Measurements from ENCODE around the gene SPSB1. TPM values are rescaled to one million over a fixed set of nuclear protein-coding genes. Genes with fewer than 3 reads are reported as not detected.

Gene SPSB1
- total RNA-seq, 2 donors from 2014 or later = 16.8 to 19.1 TPM

DNA sequence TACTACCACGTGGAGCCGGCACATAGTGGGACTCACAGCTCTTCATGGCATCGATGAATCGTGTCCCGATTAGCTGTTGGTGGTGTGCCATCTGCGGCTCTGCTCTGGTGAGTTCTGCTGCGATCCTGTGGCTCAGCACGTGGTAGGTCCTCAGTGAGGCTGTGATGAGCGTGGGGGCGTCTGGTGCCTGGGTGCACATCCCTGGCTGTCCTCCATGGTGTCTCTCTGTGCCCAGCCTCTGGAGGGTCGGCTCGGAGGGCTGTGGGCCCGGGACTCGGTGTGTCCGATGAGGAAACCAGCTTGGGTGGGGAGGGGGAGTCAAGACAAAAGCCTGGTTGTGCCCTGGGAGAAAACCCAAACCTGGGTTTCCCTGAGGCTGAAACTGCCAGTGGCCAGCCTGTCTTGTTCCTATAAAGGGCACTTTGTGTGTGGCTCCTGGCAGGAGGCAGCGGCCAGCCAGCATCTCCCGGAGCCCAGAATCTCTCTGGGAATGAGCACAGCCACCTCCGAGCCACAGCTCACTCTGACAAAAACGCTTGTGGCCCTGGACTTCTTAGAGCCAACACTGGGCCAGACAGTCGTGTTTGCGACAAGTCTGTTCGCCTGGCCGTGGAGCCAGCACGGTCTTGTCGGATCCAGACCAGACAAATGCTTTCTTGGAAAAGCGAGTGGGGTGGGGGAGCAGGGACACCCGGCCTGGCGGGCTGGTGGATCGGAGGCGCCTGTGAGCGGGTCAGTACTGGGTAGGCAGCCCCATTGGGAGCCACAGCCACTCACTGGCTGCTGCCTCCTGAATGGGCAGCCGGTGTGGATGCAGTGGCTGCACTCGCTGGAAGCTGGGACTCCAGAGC is 31.8 kb downstream of the SPSB1 start:
- no peak for DNase-seq
- intact Hi-C loops (cut with DNase I) = no loop called here
- peak in 1 of 2 donors; percentile 38 for ATAC-seq

DNA sequence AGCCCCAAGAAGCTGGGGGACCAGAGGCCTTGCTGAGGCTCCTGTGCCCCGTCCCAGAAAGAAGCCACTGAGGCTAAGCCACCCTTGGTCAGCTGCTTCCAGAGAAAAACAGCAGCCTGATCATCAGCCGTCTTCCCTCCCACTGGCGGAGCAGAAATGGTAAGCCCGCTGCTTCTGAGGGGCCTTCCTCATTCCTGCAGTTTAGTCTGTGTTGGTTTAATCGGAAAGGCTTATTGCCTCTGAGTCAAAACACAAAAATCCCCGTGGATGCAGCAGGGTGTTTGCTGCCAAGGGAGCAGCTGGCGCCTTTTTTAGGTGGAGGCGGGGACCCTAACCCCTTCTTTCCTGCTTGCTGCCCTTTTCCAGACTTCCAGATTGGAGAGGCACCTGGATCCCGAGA is 33.9 kb downstream of the SPSB1 start:
- intact Hi-C loops (cut with DNase I) = no loop called here
- peak; percentile 16 to 45 for ATAC-seq
- no peak for DNase-seq

DNA sequence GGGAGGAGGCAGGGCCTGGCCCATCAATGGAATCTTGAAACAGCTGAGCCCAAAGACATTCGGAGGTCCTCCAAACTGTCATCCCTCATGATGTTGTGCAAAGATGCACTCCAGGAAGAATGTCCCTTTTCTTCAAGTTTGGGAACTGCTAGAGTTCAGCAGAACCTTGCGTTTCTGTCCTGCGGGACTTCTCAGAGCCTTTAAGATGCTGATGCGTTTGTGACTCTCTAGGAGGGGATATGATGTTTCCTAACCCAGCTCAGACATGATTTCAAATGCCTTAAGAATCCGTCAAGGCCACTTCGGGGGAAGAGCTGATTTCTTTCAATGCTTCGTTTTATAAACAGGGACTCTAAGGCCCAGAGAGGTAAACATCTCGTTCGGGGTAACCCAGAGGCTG is 35.5 kb downstream of the SPSB1 start:
- ATAC-seq (no peak), DNase-seq (no peak)
- intact Hi-C loops (cut with DNase I) = no loop called here

DNA sequence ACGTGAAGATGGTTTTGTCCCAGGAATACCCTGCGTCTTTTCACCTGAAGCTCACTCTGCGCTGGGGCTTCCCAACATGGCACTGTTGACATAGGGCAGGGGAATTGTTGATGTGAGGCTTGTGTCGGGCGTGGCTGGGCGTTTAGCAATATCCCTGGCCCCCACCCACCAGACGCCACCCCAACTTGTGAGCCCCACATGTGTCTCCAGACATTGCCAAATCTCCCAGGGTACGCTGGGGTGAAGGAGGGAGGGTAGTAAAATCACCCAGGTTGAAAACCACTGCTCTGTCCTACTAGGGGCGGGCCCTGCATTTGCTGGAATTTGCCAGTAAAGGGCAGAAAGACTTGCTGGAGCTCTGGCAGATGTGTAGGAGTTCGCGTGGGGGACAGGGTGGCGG is 36.0 kb downstream of the SPSB1 start:
- no peak for DNase-seq
- ATAC-seq = no peak
- intact Hi-C loops (cut with DNase I) = no loop called here

DNA sequence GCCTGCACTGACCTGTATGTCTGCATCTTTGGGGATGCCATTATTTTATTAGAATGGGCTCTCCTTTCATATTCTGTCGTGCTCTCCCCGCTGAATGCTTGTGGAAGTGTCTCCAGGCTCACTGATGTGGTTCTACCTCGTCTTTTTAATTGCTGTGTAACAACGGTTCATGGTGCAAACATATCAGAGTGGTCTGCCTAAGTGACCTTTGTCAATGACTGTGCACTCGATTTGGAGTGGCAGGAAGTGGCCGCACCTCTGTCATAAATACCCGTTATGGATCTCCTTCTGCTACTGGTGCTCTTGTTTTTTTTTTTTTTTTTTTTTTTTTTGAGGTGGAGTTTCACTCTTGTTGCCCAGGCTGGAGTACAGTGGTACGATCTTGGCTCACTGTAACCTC is 38.3 kb downstream of the SPSB1 start:
- DNase-seq (no peak), ATAC-seq (no peak)
- intact Hi-C loops (cut with DNase I) = no loop called here

DNA sequence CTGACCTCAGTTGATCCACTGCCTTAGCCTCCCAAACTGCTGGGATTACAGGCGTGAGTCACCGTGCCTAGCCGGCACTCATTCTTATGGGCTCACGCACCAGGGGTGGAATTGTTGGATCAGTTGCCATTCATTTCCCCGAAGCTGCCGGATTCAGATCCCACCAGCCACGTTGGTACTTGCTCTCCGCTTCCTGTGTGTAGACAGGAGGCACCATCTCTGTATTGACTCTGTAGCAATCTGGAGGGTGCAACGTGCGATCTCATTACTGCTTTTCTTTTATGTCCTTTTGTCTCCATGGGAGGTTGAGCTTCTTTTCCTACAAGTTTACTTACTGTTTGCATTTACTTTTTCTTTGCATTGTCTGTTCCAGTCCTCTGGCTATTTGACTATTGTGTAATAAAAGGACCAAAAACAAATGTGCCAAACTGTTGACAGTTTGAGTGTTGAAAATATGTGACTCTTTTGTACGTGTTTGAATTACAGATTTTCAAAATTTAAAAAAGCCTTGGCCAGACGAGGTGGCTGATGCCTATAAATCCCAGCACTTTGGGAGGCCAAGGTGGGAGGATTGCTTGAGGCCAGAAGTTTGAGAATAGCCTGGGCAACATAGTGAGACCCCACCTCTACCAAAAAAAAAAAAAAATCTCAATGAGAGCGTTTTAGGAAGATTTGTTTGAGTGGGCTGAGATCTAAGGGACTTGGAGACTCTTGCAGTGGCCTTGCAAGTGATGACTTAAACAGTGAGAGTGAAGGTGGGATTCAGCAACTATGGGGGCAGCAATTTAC is 39.1 kb downstream of the SPSB1 start:
- no peak for DNase-seq
- ATAC-seq = no peak
- intact Hi-C loops (cut with DNase I) = no loop called here

DNA sequence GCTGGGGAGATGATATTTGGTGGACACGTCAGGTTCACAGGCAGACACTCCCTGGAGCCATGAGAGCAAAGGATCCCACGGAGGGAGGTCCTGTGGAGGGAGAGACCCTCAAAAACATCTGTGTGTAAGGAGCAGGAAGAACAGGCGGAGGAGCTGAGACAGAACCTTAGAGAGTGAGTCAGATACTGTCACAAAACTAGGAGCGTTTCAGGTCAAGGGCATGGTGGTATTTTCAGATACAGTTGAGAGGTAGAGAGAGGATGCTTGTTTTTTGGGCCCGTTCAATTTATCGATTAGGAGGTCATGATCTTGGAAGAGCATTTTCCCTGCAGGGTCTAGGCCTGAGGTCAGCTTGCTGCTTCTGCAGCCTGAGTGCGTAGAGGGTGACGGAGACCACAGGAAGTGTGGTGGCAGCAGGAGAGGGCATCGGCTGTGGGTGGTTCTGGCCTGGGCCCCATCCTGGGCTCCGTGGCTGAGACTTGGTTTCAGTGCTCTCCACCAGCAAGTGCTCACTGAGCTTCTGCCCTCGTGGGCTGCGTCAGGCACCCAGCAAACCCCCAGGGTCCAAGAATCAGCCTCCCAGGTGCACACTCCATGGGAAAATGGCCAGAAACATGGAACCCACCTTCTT is 39.9 kb downstream of the SPSB1 start:
- ATAC-seq (no peak), DNase-seq (no peak)
- intact Hi-C loops (cut with DNase I) = no loop called here

DNA sequence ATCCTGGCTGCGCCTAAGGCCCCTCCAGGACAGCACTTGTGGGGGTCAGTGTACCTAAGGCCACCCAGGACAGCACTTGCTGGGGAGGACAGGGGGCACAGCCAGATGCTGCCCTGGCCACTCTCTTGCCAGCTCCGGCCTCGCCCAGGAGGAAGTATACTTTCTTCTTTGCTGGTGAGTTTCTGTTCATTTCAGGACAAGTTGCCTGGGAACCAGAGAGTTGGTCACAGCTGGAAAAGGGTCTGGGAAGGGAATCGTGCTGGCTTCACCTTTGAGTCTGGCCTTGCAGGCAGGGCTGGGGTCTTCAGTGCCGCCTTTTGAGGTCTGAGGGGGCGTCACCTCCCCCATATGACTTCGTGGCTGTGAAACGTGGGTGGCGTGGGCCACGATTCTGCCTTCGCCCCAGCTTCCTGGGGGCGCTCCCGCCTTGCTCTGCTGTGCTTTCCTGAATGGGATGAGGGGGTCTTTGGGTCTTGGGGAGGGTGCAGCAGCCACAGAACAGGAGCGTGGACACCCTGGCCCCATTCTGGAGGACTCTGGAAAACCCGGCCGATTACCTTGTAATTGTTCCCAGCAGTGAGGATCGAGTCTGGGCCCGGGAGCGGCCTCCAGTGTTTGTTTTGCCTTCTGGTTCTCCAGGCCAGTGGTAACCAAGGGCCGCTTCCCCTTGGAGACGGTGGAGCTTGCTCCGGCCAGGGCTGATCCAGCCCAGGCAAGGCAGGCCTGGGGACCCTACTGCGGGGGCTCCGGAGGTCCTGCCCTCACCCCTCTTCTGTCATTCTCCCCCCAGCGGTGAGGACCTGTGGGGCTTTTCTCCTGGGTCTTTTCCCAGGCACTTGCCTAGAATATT is 45.9 kb downstream of the SPSB1 start:
- intact Hi-C loops (cut with DNase I) = no loop called here
- DNase-seq (no peak), ATAC-seq (peak in 1 of 2 donors; percentile 68)

DNA sequence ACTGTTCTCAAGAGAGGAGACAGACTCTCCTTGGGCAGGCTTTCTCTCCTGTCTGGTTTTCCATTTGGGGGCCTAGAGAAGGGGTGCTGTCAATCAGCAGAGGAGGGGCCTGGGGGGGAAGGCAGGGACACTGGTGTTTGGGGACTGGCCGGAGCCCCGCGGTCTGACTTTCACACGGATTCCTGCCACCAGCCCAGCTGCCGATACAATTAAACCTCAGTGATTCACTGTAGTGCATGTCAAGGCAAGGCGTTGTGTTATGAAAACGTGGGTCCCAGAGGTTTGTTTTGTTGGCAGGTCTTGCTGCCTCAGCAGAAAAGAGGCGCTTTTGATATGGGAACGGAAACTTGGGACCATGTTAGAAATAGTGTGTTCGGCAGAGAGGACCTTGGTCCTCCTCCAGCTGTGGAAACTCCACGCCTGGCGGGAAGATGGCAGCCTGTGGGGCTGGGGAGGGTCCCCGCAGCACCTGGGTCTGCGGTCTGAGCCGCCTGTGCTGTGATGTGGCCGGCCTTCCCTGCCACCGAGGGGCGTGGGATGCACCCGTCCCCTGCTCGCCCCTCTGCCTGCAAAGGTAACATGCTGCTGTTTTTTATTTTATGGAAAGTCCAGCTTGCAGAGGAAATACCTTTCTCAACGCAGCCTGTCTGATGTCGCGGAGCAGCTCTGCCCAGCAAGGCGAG is 47.6 kb downstream of the SPSB1 start:
- intact Hi-C loops (cut with DNase I) = no loop called here
- ATAC-seq (peak; percentile 9 to 45), DNase-seq (no peak)

DNA sequence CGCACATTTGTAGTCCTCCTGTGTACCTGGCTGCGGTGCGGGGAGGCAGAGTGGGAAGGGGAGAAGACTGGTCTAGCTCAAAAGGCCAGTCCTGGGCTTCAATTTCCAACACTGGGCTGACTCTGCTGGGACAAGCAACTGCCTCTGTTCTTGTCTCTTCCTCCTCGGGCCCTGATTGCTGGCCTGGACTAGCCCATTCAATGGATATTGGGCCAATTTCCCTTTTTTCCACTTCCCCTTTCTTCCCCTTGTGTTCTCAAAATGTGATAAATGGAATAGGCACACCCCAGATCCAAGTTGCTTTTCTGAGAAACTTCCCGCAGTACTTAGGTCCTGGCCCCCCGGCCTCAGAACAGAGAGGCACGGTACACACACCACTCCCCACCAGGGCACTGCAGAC is 48.2 kb downstream of the SPSB1 start:
- intact Hi-C loops (cut with DNase I) = no loop called here
- DNase-seq (no peak), ATAC-seq (peak in 1 of 2 donors; percentile 28)

DNA sequence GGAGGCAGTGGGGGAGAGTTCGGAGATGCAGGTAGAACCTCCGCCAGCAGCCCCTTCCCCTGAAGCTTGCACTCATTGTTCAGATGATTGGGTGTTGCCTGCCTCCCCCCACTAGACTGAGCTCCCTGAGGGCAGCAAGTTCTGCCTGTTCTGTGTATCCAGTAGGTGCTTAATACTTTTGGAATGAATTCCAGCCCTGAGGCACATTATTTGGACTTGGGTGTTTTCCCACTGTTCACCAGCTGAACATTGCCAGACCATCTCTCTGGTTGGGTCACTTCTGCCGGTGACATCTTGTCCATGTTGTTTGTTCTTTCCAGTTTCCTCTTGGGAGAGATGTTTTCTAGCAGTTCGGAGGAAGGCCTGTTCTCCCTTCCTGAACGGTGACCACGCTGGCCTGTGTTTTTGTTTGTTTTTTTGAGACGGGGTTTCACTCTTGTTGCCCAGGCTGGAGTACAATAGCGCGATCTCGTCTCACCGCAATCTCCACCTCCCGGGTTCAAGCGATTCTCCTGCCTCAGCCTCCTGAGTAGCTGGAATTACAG is 48.7 kb downstream of the SPSB1 start:
- intact Hi-C loops (cut with DNase I) = no loop called here
- ATAC-seq (no peak), DNase-seq (no peak)

DNA sequence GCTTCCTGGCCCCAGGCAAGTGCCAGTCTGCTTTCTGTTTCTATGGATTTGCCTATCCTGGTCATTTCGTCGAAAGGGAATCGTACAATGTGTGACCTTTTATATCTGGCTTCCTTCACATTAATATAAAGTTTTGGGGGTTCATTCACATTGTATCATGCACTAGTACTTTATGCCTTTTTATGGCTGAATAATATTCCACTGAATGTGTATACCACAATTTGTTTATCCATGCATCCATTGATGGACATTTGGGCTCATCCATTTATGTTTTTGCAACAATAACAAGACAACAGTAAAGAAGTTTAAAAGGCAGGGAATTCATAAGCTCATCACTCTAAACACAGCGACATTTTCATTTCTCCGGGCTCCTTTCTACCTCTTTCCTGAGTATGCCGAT is 50.6 kb downstream of the SPSB1 start:
- DNase-seq (no peak), ATAC-seq (no peak)
- intact Hi-C loops (cut with DNase I) = no loop called here

DNA sequence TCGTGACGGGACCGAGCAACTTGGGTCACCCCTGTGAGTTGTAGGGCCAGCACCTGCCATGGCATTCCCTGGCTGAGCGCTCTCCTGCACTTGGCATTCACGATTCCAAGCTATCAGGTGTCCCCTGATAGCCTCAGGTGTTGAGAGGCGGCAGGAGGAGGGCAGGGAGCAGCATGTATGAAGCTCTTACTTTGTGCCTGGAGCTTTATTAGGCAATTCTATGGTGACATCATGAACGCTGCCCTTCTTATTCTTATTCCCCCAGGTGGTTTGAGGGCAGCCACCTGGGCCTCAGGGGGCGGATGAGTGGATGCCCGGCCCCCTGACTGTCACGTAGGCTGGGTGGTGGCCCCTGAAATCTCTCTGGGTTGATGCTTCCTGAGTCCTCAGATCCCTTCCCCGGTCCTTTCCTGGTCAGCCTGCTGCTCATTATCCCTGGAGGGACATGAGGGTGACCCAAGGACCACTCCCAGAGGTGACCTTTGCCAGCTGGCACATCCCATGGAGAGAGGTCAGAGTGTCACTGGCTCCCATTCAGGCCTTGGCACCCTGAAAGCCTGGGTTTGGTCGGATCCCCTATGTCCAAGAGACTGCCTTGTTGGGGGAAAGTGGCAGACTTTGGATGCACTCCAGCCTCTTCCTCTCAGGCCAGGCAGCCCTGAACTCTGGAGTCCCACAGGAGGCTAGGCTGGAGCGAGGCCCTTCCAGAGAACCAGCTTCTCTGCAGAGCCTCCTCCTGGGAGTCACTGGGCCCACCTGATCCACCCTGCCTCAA is 51.9 kb downstream of the SPSB1 start:
- ATAC-seq (peak in 1 of 2 donors; percentile 16), DNase-seq (no peak)
- intact Hi-C loops (cut with DNase I) = no loop called here

DNA sequence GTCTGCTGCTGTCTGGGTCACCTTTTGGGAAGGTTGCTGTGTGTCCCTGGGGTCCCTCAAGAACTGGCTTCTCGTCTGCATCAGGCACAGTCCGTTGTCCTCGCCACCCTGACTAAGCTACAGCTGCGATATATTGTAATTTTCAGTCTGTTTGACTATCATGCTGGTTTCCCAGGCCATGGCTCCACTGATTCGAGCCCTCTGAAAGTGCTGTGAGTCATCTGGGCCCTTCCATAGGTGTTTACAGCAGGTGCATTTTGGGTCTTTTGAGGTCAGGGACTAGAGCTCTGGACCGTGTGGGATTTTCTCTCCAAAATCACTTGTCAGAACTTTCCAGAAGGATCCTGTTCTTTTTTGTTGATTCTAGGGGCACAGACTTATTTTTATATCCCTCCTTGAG is 52.8 kb downstream of the SPSB1 start:
- no peak for ATAC-seq
- intact Hi-C loops (cut with DNase I) = no loop called here
- no peak for DNase-seq

DNA sequence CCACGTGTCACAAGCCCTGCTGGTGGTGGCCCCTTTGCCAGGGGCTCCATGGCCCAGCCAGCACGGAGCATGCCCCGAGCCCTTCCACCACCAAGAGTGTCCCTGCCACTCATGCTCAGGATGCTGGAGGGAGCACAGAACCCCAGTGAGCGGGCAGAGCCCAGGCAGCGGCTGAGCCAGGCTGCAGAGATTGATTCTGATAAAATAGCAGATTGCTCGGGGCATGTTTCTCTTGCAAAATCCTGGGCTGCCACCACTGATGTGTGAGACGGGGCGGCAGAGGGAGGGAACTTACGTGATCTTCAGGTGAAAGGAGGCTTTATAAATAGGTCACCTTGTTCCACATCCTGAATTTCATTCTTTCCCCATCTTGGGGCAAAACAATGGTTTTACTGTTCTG is 53.2 kb downstream of the SPSB1 start:
- ATAC-seq (no peak), DNase-seq (no peak)
- intact Hi-C loops (cut with DNase I) = no loop called here

DNA sequence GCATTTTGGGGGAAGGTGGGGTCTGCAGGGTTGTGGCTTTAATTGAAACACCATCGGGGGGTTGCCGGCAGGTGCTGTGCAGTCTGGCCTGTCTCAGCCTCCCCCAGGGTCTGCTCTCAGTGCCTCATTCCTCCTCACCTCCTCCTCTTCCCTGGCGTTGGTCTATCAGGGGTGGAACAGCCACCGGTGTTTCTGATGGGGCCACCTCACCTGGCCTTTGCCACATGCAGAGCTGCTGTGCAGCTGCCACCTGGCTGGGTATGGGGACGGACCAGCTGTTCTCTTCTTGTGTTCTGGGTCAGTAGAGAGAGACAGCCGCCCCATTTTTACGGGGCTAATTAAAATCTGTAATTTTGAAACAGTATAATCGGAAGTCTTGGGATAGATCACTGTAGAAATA is 53.9 kb downstream of the SPSB1 start:
- no peak for DNase-seq
- intact Hi-C loops (cut with DNase I) = no loop called here
- ATAC-seq = no peak

DNA sequence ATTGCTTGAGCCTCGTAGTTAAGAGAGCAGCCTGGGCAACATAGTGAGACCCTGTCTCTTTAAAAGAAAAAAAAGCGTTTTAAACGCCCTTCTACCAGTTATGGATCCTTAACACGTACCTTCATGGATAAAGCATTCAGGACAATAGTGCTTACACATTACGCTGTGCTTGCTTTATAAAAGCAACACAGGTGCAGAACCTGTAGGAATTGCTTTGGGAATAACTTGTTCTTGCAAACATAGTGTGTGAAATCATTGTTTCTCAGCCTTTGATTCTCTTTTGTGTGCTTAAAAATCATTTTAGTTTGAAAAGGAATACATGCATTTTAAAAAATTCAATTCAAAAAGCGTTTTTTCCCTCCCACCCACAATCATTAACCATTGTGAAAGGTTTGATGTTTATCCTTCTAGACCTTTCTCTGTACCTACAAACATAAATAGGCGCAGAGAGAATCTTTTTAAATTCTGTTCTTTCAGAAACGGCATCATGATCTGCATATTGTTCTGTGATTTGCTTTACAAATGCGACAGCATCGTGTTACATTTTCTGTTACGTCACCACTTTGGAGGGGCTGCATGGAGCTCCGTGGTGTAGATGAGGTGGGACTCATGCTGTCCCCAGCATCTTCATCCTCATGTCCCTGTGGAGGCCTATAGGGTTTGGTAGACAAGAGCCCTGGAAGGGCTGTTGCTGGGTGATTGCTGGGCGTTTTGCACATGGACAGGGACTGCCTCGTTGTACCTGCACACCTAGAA is 54.6 kb downstream of the SPSB1 start:
- ATAC-seq (no peak), DNase-seq (no peak)

More for the DNA sequence above, 54.6 kb downstream of the SPSB1 start:
- intact Hi-C loops (cut with DNase I) = no loop called here
